ENCODE results near the gene SARDH. TPM values are rescaled to one million over a fixed set of nuclear protein-coding genes. Genes with fewer than 3 reads are reported as not detected.

Gene SARDH
- total RNA-seq, 1 donor from 2014 or later = 5.0 TPM

DNA sequence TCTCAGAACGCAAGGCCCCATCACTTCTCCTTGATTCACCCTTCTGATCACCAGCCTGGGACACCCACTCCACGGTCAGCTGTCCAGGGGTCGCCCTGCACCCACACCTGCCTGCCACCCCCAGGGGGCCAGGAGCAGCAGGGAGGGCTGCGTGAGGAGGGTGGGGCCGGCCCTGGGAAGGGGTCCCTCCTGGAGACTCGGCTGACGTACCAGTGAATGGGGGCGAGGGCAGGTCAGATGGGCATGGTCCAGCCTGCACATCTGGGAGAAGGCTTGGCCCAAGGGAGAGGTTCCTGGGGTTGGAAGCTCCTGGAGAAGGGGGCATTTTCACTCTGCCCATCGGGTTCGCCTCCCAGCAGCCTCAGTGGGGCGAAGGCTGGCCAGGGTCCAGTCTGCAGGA is 21.8 kb upstream of the SARDH start:
- Mint-ChIP-seq H3K4me1 (ENCODE audit: unreplicated experiment) (no peaks in the 10 kb centered on the region), H3K4me3 (ENCODE audit: unreplicated experiment) (no peak overlapping the region), H3K9me3 (ENCODE audit: unreplicated experiment) (no peaks in the 10 kb centered on the region), H3K27ac (ENCODE audit: unreplicated experiment) (no peak overlapping the region), H3K27me3 (ENCODE audit: unreplicated experiment) (peaks cover 4% of the 10 kb centered on the region), H3K36me3 (ENCODE audit: low read depth, unreplicated experiment) (peaks cover 20% of the 10 kb centered on the region)
- no peak for DNase-seq (ENCODE audit: low spot score)
- TF ChIP-seq, protein P1, sequence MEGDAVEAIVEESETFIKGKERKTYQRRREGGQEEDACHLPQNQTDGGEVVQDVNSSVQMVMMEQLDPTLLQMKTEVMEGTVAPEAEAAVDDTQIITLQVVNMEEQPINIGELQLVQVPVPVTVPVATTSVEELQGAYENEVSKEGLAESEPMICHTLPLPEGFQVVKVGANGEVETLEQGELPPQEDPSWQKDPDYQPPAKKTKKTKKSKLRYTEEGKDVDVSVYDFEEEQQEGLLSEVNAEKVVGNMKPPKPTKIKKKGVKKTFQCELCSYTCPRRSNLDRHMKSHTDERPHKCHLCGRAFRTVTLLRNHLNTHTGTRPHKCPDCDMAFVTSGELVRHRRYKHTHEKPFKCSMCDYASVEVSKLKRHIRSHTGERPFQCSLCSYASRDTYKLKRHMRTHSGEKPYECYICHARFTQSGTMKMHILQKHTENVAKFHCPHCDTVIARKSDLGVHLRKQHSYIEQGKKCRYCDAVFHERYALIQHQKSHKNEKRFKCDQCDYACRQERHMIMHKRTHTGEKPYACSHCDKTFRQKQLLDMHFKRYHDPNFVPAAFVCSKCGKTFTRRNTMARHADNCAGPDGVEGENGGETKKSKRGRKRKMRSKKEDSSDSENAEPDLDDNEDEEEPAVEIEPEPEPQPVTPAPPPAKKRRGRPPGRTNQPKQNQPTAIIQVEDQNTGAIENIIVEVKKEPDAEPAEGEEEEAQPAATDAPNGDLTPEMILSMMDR (IDR thresholded peaks at IDR 0.05; ENCODE audit: unreplicated experiment) = no peak

DNA sequence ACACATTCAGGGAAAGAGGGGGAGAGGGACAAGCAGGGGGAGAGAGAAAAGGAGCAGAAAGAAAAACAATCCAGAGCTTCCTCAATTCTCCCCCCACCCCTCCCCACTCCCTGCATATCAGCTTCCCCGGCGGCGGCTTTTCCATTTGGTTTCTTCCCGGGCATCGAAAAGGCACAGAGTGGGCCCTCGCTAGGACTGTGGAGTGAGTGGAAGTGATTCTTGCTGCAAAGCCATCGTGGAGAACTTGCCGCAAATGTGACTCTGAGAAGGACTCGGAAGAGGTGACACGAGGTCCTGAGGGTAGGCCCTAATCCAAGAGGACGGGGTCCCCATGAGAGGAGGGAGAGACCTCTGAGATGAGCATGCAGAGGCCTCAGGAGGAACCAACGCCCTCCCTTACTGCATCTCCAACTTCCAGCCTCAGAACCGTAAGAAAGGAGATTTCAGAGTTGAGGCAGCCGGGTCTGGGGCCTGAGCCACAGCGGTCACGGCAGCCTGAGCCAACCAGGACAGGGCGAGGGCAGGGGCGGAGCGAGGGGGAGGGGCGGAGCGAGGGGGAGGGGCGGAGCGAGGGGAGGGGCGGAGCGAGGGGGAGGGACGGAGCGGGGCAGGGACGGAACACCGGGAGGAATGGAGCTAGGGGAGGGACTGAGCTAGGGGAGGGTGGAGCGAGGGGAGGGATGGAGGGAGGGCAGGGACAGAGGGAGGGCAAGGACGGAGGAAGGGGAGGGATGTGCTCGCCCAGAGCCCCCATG is 21.2 kb upstream of the SARDH start:
- no peak for DNase-seq (ENCODE audit: low spot score)
- Mint-ChIP-seq H3K9me3 (ENCODE audit: unreplicated experiment) (no peaks in the 10 kb centered on the region), H3K27me3 (ENCODE audit: unreplicated experiment) (peaks cover 10% of the 10 kb centered on the region), H3K4me3 (ENCODE audit: unreplicated experiment) (no peak overlapping the region), H3K27ac (ENCODE audit: unreplicated experiment) (no peak overlapping the region), H3K36me3 (ENCODE audit: low read depth, unreplicated experiment) (peaks cover 23% of the 10 kb centered on the region), H3K4me1 (ENCODE audit: unreplicated experiment) (no peaks in the 10 kb centered on the region)
- TF ChIP-seq, protein P1 (IDR thresholded peaks at IDR 0.05; ENCODE audit: unreplicated experiment) = no peak

DNA sequence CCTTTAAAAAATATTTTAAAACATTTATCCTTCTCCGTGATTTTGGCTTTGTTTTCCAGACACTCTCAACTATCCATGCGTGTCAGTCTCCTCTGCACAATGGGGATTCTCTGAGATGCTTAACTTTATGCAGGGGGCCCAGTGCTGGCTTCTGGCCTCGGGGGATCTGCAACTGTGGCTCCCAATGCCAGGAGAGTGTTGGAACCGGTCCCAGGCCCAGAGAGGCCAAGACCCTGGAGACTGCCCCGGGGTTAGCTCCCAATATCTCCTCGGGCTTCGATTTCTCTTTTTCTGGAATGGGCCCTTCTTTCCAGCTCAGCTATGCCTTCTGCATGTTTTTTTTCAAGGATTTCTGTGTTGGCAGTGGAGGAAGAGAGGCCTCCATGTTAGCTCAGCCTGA is 20.1 kb upstream of the SARDH start:
- no peak for DNase-seq (ENCODE audit: low spot score)
- Mint-ChIP-seq H3K27ac (ENCODE audit: unreplicated experiment) (no peak overlapping the region), H3K27me3 (ENCODE audit: unreplicated experiment) (peaks cover 10% of the 10 kb centered on the region), H3K36me3 (ENCODE audit: low read depth, unreplicated experiment) (peaks cover 24% of the 10 kb centered on the region), H3K9me3 (ENCODE audit: unreplicated experiment) (peaks cover 3% of the 10 kb centered on the region), H3K4me3 (ENCODE audit: unreplicated experiment) (no peak overlapping the region), H3K4me1 (ENCODE audit: unreplicated experiment) (no peaks in the 10 kb centered on the region)
- TF ChIP-seq, protein P1 (IDR thresholded peaks at IDR 0.05; ENCODE audit: unreplicated experiment) = no peak

DNA sequence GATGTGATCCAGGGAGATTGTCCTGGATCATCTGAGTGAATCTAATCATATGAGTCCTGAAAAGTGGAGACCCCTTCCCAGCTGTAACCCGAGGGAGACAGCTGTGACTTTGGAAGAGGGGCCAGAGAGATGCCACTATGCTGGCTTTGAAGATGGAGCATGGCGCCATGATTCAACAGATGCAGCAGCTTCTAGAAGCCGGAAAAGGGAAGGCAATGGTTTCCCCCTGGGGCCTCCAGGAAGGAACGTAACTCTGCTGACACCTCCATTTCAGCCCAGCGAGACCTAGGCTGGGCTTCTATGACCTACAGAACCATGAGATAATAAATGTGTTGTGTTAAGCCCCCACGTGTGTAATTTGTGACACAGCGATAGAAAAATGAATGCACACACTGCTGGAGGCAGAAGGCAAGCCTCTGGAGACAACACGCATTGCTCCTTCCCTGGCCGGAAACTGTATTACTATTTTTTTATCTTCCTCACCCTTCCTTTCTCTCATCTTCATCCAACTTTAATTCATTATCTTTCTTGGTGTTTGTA is 16.6 kb upstream of the SARDH start:
- peaks cover 3% of the 10 kb centered on the region for H3K9me3 Mint-ChIP-seq (ENCODE audit: unreplicated experiment)
- H3K4me3 Mint-ChIP-seq (ENCODE audit: unreplicated experiment) = peak overlapping the region; percentile 35
- no peak overlapping the region for H3K27ac Mint-ChIP-seq (ENCODE audit: unreplicated experiment)
- peaks cover 9% of the 10 kb centered on the region for H3K27me3 Mint-ChIP-seq (ENCODE audit: unreplicated experiment)
- no peak for DNase-seq (ENCODE audit: low spot score)
- TF ChIP-seq, protein P1 (IDR thresholded peaks at IDR 0.05; ENCODE audit: unreplicated experiment) = no peak
- no peaks in the 10 kb centered on the region for H3K4me1 Mint-ChIP-seq (ENCODE audit: unreplicated experiment)
- H3K36me3 Mint-ChIP-seq (ENCODE audit: low read depth, unreplicated experiment) = peaks cover 24% of the 10 kb centered on the region

DNA sequence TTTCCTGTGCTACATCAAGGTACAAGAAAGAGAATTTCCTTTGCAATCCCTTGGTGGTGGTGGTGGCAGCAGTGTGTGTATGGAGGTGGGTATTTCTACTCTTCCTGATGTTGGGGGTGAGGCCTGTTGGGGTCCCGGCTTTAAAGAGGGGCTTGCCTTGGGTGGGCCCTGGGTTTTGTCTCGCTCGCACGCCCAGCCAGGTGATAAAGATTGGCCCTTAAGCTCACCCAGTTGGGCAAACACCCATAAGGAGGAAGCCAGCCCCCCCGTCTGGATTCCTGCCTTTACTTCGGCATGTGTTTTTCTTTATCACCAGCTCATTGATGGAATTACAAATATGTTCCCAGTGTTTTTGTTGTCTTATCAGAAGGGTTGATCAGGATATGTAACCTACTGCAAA is 16.0 kb upstream of the SARDH start:
- H3K9me3 Mint-ChIP-seq (ENCODE audit: unreplicated experiment) = peaks cover 3% of the 10 kb centered on the region
- TF ChIP-seq, protein P1 (IDR thresholded peaks at IDR 0.05; ENCODE audit: unreplicated experiment) = no peak
- no peak overlapping the region for H3K27ac Mint-ChIP-seq (ENCODE audit: unreplicated experiment)
- H3K4me3 Mint-ChIP-seq (ENCODE audit: unreplicated experiment) = no peak overlapping the region
- H3K36me3 Mint-ChIP-seq (ENCODE audit: low read depth, unreplicated experiment) = peaks cover 24% of the 10 kb centered on the region
- DNase-seq (ENCODE audit: low spot score) = no peak
- no peaks in the 10 kb centered on the region for H3K4me1 Mint-ChIP-seq (ENCODE audit: unreplicated experiment)
- H3K27me3 Mint-ChIP-seq (ENCODE audit: unreplicated experiment) = peaks cover 9% of the 10 kb centered on the region
